Stimulated activated CD8-positive, alpha-beta memory T cell treated with anti-CD3 and anti-CD28 coated beads, Interleukin-4, amount 100 ng/mL, for 1 hour (primary cell): Measurements from ENCODE around the gene ZFYVE9.
"Not testable (repeated sequence)": the region's sequence is repeated elsewhere in the genome, so short reads cannot be mapped to it uniquely, and the experiment has no call there.

ENCODE experiments used
- DNase-seq, 2 donors: peaks; one replicate each; pipeline ENCODE4 v3.0.0-alpha.2; 2020; ENCODE audit warnings: low read depth in 2 of 2, low spot score in 1 of 2

The ZFYVE9 gene

DNA sequence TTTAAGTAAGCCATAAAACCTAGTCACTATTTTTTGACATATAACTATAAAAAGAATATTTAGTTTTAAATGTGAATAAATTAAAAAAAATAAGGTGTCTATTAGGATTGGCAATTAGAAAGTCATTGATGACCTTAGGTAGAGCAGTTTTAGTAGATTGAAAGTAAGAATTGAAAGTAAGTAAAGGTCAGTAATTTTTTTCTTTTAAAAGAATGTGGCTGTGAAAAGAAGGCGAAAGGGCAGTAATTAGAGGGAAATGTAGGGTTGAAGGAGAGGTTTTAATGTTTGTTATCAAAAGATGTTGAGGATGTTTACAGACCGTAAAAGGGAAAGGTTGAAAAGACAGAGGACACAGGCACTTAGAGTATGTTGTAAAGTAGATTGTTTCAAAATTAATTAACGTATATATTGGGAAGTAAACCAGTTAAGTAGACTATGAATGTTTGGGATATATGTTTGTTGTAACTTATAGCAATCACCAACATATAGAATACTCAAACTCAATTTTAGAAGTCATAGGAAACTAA is 41.0 kb downstream of the ZFYVE9 start:
- DNase-seq: no peak

DNA sequence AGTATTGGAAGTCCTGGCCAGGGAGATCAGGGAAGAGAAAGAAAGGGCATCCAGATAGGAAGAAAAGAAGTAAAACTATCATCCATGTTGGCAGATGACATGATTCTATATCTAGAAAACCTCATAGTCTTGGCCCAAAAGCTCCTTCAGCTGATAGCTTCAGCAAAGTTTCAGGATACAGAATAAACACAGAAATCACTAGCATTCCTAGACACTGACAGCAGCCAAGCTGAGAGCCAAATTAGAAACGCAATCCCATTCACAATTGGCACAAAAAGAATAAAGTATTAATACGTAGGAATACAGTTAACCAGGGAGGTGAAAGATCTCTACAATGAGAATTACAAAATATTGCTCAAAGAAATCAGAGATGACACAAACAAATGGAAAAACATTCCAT is 44.6 kb downstream of the ZFYVE9 start:
- no peak for DNase-seq

DNA sequence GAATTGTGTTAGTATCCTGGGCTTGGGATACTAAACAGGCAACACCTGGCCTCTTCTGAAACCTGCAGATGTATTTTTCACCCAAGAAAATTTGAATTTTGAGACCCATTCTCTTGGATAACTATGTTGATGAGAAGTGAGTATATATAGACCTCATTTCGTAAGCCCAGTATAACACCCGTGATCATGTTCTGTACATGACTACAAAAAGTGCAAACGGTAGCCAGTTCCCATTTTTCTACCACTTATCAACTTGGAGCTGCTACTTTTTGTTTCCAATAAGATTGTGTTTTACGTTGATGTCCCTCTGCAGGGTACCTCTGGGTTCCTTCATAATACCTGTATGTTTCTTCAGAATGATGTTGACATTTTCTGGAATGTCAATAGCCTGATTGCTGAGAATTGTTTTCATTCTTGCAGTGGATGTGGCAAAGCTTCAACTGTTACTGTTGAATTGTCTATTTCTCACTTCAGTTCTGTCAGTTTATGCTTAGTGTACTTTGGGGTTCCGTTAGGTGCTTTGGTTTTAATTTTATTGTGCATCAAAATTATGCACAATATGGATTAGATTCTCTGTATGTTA is 48.1 kb downstream of the ZFYVE9 start:
- DNase-seq: no peak

DNA sequence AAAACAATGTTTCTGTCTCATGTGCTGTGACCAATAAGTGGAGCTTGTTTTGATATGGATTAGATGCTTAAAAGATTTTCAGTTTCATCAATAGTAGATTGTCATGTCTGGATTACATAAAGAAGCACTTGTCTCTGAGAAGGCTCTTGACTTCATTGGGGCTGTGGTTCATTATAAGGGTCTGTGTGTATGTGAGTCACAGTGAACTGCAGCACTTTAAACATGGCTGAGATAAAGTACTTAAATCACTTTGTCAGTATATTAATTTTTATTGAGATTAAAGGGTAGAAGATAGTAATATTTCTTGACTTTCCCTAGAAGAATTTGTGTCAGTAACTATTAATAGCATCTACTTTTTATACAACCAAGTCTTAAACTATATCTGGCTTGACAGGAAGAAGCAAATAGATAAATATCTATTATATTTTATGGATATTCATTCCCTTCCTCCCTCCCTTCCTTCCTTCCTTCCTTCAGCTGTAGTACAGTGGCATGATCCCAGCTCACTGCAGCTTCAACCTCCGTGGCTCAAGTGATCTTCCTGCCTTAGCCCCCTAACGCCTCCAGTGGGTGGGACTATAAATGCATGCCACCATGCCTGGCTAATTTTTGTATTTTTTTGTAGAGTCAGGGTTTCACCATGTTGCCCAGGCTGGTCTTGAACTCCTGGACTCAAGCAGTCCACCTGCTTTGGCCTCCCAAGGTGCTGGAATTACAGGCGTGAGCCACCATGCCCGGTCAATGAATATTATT is 48.8 kb downstream of the ZFYVE9 start:
- no peak for DNase-seq

DNA sequence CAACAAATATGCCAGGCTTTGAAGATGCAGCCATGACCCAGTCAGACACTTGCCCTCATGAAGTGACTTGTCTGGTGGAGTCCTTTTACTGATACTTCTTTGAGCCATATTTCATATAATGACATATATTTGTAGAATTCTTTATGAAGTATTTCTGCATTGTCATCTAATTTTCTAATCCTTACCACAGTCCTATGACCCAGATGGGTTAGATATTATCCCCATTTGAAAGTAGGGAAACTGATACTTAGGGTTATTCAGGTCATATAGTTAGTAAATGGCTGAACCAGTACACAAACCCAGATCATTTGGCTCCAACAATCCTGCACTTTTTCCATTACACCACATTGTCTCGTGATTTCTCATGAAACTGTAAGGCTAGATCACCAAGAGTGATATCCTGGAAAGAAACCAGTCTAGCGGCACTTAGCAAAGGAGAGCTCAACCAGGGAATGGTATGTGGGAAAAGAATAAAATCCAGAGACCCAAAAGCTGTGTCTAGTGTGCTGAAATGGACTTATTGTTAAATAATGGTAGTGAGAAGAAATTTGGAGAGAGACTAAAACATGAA is 49.6 kb downstream of the ZFYVE9 start:
- no peak for DNase-seq

DNA sequence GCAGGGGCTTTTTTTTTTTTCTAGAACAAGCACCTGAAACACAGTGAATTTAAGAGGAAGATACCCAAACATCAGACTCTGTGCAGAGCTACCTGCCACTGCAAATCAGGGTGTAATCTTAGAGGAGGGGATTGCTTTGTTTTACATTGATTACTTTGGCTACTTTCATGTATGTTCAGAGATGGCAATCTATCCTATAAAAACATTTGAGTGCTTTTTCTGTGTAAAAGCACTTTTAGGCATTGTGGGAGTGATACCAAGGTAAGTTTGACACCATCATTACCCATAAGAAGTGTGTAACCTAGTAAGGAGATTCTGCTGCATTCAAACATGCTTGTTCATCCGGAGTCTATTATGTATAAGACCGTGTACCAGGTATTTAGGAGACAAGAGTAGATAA is 50.1 kb downstream of the ZFYVE9 start:
- DNase-seq: no peak

DNA sequence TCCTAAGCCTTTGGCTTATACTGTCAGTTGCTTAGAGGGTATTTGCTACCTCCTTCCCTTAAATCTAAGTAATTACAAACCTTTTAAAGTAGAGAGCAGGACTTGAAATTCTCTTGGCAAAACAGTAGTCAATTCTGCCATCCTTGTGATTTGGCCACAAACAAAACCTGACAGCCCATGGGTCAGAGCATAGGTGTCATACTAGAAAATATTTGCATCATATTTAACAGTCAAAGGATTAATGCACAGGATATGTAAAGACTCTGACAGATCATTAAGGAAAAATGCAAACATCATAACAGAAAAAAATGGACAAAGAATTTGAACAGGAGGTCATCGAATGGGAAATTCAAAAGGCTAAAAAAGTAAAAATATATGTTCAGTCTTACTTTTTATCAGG is 50.5 kb downstream of the ZFYVE9 start:
- no peak for DNase-seq

DNA sequence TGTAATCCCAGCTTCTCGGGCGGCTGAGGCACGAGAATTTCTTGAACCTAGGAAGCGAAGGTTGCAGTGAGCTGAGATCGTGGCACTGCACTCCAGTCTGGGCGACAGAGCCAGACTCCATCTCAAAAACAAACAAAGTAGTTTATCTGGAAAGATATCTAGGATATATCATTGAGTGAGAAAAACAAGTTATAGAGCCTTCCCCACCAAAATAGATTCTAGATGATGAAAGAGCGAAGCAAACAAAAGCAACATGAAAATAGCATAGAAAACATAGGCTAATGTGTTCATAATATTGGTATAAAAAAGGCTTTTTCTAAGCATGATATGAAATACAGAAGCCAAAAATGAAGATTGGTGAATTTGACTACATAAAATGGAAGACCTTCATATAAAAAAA is 52.1 kb downstream of the ZFYVE9 start:
- DNase-seq: no peak

DNA sequence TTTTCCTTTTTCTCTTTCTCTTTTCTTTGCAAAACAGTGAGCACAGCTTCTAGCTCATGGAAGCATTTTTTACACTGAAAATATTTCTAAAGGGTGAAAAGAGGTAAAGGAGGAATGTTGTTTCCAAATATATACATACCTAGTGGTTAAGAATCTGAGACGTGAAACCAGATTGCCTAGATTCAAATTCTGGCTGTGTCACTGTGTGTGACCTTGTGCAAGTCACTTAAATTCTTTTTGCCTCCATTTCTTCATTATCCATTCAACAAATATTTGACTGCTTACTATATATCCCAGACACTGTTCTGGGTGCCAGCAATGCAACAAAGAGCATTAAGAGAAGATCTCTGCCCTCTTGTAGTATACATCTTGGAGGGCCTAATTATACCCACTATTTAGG is 53.3 kb downstream of the ZFYVE9 start:
- no peak for DNase-seq

DNA sequence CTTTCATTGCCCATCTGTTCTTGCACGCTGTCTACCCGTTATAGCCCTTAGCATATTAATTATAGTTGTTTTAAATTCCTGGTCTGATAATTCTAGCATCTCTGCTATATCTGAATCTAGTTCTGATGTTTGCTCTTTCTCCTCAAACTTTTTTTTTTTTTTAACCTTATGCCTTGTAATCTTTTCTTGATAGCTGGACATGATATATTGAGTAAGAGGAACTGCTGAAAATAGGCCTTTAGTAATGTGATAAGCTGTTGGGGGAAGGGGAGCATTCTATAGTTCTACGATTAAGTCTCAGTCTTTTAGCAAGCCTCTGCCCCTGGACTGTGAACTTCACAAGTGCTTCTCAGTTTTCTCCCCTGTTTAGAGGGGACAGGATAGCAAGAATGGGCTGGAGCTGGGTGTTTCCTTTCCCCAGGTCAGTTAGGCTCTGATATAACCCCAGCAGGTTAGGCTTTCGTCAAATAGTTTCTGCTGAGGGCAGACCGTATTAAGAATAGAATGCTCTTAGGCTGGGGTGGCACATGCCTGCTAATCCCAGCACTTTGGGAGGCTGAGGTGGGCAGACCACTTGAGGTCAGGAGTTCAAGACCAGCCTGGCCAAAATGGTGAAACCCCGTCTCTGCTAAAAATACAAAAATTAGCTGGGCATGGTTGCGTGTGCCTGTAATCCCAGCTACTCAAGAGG is 62.2 kb downstream of the ZFYVE9 start:
- no peak for DNase-seq

DNA sequence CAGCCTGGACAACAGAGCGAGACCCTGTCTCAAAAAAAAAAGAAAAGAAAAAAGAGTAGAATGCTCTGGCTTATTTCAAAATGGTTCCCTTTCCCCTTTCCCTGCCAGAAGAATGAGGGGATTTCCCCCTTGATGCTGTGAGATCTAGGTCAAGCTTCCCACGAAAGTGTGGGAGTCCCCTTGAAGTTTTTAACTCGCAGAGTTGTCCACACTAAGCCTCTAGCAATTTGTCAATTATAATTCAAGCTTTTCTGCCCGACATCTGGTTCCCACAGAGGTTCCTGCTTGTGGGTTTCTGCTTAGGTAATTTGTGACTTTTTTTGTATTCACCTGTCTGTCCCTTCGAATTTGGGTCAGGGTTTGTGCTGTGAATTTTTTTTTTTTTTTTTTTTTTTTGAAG is 62.8 kb downstream of the ZFYVE9 start:
- DNase-seq: no peak

DNA sequence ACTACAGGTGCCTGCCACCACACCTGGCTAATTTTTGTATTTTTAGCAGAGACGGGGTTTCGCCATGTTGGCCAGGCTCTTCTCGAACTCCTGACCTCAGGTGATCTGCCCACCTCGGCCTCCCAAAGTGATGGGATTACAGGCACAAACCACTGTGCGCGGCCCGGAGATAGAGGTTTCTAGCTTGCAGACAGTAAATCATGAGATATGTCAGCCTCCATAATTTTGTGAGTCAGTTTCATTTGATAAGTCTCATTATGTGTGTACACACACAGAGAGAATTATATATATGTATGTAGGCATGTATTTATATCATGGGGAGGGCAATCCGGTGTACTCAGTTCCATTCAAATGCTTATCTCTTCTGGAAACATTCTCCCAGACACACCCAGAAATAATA is 64.8 kb downstream of the ZFYVE9 start:
- DNase-seq: not testable (repeated sequence)

DNA sequence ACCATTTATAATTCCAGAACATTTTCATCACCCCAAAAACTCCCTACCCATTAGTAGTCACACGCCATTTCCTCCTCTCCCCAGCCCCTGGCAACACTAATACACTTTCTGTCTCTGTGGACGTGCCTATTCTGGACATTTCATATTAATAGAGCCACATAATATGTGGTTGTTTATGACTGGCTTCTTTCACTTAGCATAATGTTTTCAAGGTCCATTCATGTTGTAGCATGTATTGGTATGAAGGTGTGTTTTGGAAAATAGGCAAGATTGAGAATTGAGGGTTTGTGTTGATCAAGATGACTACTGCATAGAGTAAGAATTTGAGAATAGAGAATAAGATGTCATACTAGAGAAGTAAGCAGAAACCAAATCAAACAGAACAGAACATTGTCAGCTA is 67.5 kb downstream of the ZFYVE9 start:
- no peak for DNase-seq

DNA sequence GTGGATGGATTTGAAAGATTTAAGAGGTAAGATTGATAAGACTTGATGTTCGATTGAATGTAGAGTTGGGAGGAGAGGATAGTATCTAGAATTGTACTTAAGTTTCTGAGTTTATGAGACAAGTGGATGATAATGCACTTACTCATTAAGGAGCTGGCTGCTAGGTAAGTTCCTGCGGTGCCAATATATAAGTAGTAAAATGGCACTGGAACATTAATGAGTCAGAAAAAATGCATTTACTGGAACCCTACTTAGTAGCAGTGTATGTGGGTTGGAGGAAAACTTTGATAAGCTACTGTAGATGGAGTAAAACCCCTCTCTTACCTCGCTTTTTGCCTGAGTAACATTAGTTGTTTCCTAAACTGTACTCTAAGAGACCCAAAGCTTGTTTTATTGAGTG is 68.2 kb downstream of the ZFYVE9 start:
- DNase-seq: no peak

DNA sequence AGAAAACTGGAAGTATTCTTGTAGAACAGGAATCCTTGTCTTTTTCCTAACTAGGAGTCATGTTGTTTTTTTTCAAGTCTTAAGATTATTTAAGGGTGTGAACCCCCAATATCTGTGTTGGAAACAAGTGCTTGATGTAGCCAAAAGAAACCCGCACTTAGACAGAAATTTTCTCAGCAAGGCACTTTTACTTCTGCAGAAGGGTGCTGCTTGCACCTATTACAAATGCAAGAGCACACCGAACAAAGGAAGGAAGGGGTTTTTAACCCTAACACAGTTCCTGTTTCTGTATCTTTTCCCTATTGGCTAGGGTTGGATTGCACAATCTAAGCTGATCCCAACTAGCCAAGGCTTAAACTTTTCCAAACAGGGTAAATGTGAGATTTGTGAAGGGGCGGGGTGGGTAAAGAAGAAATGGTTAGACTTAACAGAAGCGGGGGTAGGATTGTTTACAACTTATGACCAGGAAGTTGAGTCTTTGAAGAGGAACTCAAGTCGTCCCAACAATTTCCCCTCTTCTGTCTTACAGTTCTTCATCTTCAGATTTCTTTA is 75.1 kb downstream of the ZFYVE9 start:
- DNase-seq: no peak

DNA sequence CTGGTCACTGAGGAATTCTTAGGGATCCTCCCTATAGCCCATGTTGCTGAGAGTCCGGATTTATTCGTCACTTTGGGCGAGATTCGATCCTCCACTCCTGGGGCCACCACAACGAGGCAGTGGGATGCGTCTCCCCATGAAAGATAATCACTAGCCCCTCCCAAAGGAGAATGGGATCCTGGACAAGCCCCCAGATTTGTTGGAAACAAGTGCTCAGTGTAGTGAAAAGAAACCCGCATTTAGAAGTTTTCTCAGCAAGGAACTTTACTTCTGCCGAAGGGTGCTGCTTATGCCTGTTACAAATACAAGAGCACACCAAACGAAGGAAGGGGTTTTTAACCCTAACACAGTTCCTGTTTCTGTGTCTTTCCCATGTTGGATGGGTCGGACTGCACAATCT is 83.3 kb downstream of the ZFYVE9 start:
- no peak for DNase-seq

DNA sequence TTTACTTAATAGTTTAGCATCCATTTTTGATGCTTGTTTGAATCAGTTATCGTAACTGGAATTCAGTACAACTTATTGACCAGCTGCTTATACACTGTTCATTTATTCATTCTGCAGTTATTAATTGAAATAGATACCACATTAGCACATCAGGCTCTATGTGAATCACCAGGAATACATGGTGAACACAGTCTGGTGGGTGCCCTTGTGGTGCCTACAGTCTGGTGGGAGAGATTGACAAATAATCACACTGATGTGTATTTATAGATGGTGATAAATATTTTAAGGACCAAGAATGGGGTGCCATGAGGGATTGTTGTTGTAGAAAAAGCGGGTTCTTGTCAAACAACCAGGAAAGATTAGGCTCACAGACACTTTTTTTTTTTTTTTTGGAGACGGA is 87.6 kb downstream of the ZFYVE9 start:
- DNase-seq: no peak

DNA sequence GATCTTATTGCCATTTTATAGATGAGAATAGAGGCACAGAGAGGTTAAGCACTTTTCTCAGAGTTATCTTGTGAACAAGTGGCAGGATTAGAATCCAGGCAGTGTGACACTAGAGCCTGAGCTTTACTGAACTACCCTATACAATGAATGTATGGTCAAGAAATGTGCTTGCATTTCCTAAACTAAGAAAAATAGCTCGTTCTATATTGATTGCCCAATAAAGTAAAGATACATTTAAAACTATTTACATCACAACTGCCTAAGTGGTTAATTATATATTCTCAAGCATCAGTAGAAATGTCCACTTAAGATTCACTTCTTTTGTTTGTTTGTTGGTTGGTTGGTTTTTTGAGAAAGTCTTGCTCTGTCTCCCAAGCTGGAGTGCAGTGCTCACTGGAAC is 91.6 kb downstream of the ZFYVE9 start:
- DNase-seq: no peak

DNA sequence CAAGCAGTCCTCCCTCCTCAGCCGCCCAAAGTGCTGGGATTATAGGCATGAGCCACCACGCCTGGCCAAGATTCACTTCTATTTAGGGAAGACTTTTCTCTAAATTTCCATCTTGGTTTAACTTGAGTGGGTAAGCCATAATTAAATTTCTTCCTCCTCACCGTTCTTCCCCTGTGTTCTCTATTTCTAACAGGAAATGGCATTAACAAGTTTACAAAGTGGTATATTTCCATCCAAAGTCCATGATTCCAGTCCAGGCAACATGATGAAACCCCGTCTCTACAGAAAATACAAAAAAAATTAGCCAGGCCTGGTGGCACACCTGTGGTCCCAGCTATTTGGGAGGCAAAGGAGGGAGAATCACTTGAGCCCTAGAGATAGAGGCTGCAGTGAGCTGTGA is 92.1 kb downstream of the ZFYVE9 start:
- DNase-seq: no peak

DNA sequence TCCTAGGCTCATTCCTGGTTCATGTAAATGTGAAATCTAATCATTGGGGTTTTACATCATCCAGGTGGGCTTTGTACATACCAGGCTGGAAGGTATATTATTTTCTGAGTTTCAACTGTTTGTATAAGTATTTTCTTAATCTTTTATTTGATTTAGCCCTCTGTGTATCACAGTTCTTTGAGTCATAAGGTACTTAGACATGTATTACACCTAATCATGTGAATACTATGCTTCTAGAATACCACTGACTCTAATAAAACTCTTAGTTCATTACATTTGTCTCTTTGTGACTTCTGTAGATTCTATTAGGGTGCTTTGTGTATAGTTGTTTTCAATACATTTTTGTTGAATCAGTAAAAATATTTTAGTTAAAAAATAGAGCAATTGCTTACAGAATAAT is 92.8 kb downstream of the ZFYVE9 start:
- no peak for DNase-seq

DNA sequence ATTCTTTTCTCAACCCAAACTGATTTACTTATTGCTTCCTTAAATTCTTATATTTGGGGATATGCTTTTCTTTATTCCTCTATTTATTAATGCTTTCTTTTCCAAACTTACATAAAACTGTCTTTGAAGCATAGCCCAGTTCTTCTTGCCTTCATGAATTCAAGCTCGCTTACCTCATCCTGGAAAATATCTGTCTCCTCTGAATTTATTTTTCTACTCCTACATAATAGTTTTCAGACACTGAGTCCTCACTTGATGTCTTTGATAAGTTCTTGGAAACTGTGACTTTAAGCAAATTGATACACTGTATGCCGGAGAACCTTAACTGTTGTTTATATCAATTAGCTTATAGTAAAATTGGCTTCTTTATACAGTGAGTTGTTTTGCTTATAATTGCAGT is 93.8 kb downstream of the ZFYVE9 start:
- no peak for DNase-seq

DNA sequence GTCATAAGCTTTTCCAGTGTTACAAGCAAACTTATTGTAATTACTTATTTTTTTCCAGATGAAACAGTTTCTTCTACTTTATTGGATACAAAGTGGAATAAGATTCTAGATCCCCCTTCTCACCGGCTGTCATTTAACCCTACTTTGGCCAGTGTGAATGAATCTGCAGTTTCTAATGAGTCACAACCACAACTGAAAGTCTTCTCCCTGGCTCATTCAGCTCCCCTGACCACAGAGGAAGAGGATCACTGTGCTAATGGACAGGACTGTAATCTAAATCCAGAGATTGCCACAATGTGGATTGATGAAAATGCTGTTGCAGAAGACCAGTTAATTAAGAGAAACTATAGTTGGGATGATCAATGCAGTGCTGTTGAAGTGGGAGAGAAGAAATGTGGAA is 95.5 kb downstream of the ZFYVE9 start:
- DNase-seq: no peak
